Right lobe of liver (tissue), 6 donors: ENCODE data around the gene CD244. TPM values are rescaled to one million over a fixed set of nuclear protein-coding genes. Genes with fewer than 3 reads are reported as not detected.
"Not testable (repeated sequence)": the region's sequence is repeated elsewhere in the genome, so short reads cannot be mapped to it uniquely, and the experiment has no call there.

ENCODE experiments used
- ATAC-seq, 4 donors: fragments of 200-7000 bp; cut with Tn5 transposase; one replicate each; pipeline ENCODE4 v1.9.1; 2020; ENCODE audit warnings: mild to moderate bottlenecking in 4 of 4, moderate library complexity in 4 of 4
- DNase-seq, 3 donors: peaks; one replicate each; pipeline ENCODE4 v3.0.0-alpha.2; 2020
- H3K27ac ChIP-seq, 3 donors: fragments of 200-600 bp; one replicate each; pipeline ENCODE4 v1.8.0; 2022
- H3K27me3 ChIP-seq, 2 donors: fragments of 200-600 bp; one replicate each; pipeline ENCODE4 v1.8.0; 2022
- H3K36me3 ChIP-seq, 4 donors: fragments of 200-600 bp; sonication (generic) in 1 of 4; one replicate each; pipeline versions ENCODE4 v1.5.1 to v1.8.0; 2017 to 2022; ENCODE audit warnings: control low read depth in 1 of 4
- H3K4me1 ChIP-seq, 4 donors: fragments of 200-600 bp; sonication (generic) in 1 of 4; one replicate each; pipeline versions ENCODE4 v1.5.1 to v1.8.0; 2017 to 2022; ENCODE audit warnings: control low read depth in 1 of 4
- H3K4me3 ChIP-seq, 3 donors: fragments of 200-600 bp; one replicate each; pipeline ENCODE4 v1.8.0; 2022
- H3K9me3 ChIP-seq, 4 donors: fragments of 200-600 bp; sonication (generic) in 1 of 4; one replicate each; pipeline versions ENCODE4 v1.5.1 to v1.8.0; 2017 to 2022; ENCODE audit warnings: control low read depth in 1 of 4
- CTCF ChIP-seq, 4 donors: fragments of 200-600 bp in 3 of 4; fragments of 450-650 bp in 1 of 4; IDR thresholded peaks; one replicate each; pipeline versions ENCODE4 v1.5.1 to v1.8.0; 2016 to 2022; ENCODE audit warnings: antibody characterized with exemption in 4 of 4, mild to moderate bottlenecking in 2 of 4
- POLR2A ChIP-seq: fragments of 450-650 bp; IDR thresholded peaks from one replicate; pipeline ENCODE4 v1.6.1; 2017; ENCODE audit warnings: antibody characterized with exemption, mild to moderate bottlenecking
- WGBS: methylation state at CpG from one replicate; pipeline ENCODE4 v1.1.6; 2018; ENCODE audit warnings: low coverage, low lambda C conversion rate; ENCODE audit not compliant: insufficient coverage; ENCODE audit errors: missing lambda C conversion rate; 5-methylcytosine and 5-hydroxymethylcytosine counted together
- intact Hi-C, 2 donors: fragments of 100-400 bp; cut with DNase I; formaldehyde crosslinking; loops; one replicate each; pipeline versions ENCODE4 v1.11.2 to v1.14.1; 2022
- total RNA-seq, 6 experiments: library from RNA; depleted of rRNA in 2 of 6; stranded (reverse); fragments of >200 nt in 2 of 6; fragmentation: NEBNext Ultra II Directional in 3 of 6; extraction: Animal tissue kit (Norgen Biotek cat#: 25700) in 3 of 6; gene quantifications; one replicate each; pipeline versions ENCODE4 v1.1.0 to v1.2.4, GENCODE V29; 2016 to 2023
- donor health status: DM: no; HTN: yes; CAD: no.
- donor health status: DM: no; HTN: no; CAD: no.
- donor health status: DM: no; HTN: no; CAD: no.
- donor health status: DM: no; HTN: yes; CAD: no.
- donor health status: DM: no; HTN: yes; CAD: no.

The CD244 gene
- total RNA-seq, 6 experiments from 2014 or later, result 0.88 to 2.0 (median 1.2) TPM

GRCh38 chr1:160883581-160884513 lies 21.2 kb upstream of the CD244 start:
- no peaks in the 10 kb centered on the region for H3K27me3 ChIP-seq
- no peaks in the 10 kb centered on the region for H3K36me3 ChIP-seq
- H3K9me3 ChIP-seq, result no peaks in the 10 kb centered on the region
- peaks cover 0 to 10% (median 0%) of the 10 kb centered on the region in 4 donors for H3K4me1 ChIP-seq
- ATAC-seq (peak; percentile 35 to 74 (median 56)), DNase-seq (no peak)
- TF ChIP-seq CTCF (IDR thresholded peaks at IDR 0.05) (no peak), POLR2A (no peak)
- WGBS, result 71% methylated on average over 13 of the region's 13 CpGs
- no peak overlapping the region for H3K4me3 ChIP-seq
- intact Hi-C loops, result no loop called here
- H3K27ac ChIP-seq, result peak overlapping the region in 1 of 3 donors; percentile 3

- no peaks in the 10 kb centered on the region for H3K9me3 ChIP-seq
- peaks cover 0 to 10% (median 0%) of the 10 kb centered on the region in 4 donors for H3K4me1 ChIP-seq
- H3K4me3 ChIP-seq, result no peak overlapping the region
- no peak for DNase-seq
- no CpG with 5 or more reads among the region's 1 CpG for WGBS
- no peak overlapping the region for H3K27ac ChIP-seq
- no peaks in the 10 kb centered on the region for H3K27me3 ChIP-seq
- intact Hi-C loops, result no loop called here
- TF ChIP-seq CTCF (IDR thresholded peaks at IDR 0.05) (no peak), POLR2A (no peak)
- H3K36me3 ChIP-seq, result no peaks in the 10 kb centered on the region
- ATAC-seq, result no peak
These were observed 19.9 kb upstream of the CD244 start for GRCh38 chr1:160882582-160882981.

- H3K36me3 ChIP-seq, H3K9me3 ChIP-seq, H3K27me3 ChIP-seq, H3K4me1 ChIP-seq, DNase-seq, intact Hi-C loops, H3K4me3 ChIP-seq, H3K27ac ChIP-seq: not testable (repeated sequence)
- ATAC-seq, result peak in 3 of 4 donors; percentile 27 to 38 (median 32)
- WGBS, result 79% methylated on average over 5 of the region's 7 CpGs
These were observed 18.6 kb upstream of the CD244 start for GRCh38 chr1:160881264-160881663.

- DNase-seq (no peak), ATAC-seq (peak in 2 of 4 donors; percentile 29 to 44)
- Histone ChIP-seq H3K27me3 (no peaks in the 10 kb centered on the region), H3K36me3 (no peaks in the 10 kb centered on the region), H3K9me3 (no peaks in the 10 kb centered on the region), H3K4me1 (peaks cover 0 to 10% (median 0%) of the 10 kb centered on the region in 4 donors), H3K27ac (peak overlapping the region in 1 of 3 donors; percentile 24), H3K4me3 (no peak overlapping the region)
- TF ChIP-seq CTCF (IDR thresholded peaks at IDR 0.05) (no peak), POLR2A (no peak)
- 66% methylated on average over 2 of the region's 3 CpGs for WGBS
- intact Hi-C loops, result no loop called here
These were observed 17.5 kb upstream of the CD244 start for GRCh38 chr1:160880216-160880615.

- no peak for DNase-seq
- Histone ChIP-seq H3K4me3 (no peak overlapping the region), H3K36me3 (no peaks in the 10 kb centered on the region), H3K27ac (no peak overlapping the region), H3K27me3 (no peaks in the 10 kb centered on the region), H3K4me1 (peaks cover 0 to 4% (median 0%) of the 10 kb centered on the region in 4 donors), H3K9me3 (no peaks in the 10 kb centered on the region)
- TF ChIP-seq POLR2A (no peak), CTCF (IDR thresholded peaks at IDR 0.05) (no peak)
- 67% methylated on average over 5 of the region's 8 CpGs for WGBS
- ATAC-seq, result peak in 1 of 4 donors; percentile 17
- intact Hi-C loops, result no loop called here
These were observed 16.4 kb upstream of the CD244 start for GRCh38 chr1:160879056-160879455.
